Measurements from ENCODE around the gene ATP9A.

ATP9A gene

GRCh38 chr20:51581571-51581970, 186.6 kb downstream of the ATP9A start:
- no peak overlapping the region for H3K9ac ChIP-seq
- no peaks in the 10 kb centered on the region for H3K4me1 ChIP-seq (ENCODE audit: low read depth, poor library complexity, severe bottlenecking)
- no peak overlapping the region for H3K4me3 ChIP-seq (IDR thresholded peaks at IDR 0.05; ENCODE audit: insufficient read depth, low read depth, low read length)
- H3K79me2 ChIP-seq (ENCODE audit: insufficient read depth, low read depth): no peaks in the 10 kb centered on the region
- no peak for TF ChIP-seq CTCF (conservative IDR thresholded peaks at IDR 0.05; ENCODE audit: low read depth, low read length)
- H3K4me2 ChIP-seq: no peak overlapping the region
- no peaks in the 10 kb centered on the region for H4K20me1 ChIP-seq (ENCODE audit: insufficient read depth)
- H2AFZ ChIP-seq (ENCODE audit: low read depth): no peak overlapping the region
- no peaks in the 10 kb centered on the region for H3K36me3 ChIP-seq (ENCODE audit: insufficient read depth)
- H3K27me3 ChIP-seq (ENCODE audit: insufficient read depth, low read depth): no peaks in the 10 kb centered on the region
- H3K27ac ChIP-seq: no peak overlapping the region

GRCh38 chr20:51579137-51579536, 189.1 kb downstream of the ATP9A start:
- no peaks in the 10 kb centered on the region for H3K36me3 ChIP-seq (ENCODE audit: insufficient read depth)
- TF ChIP-seq CTCF (conservative IDR thresholded peaks at IDR 0.05; ENCODE audit: low read depth, low read length): no peak
- no peak overlapping the region for H3K4me2 ChIP-seq
- no peaks in the 10 kb centered on the region for H4K20me1 ChIP-seq (ENCODE audit: insufficient read depth)
- no peak overlapping the region for H2AFZ ChIP-seq (ENCODE audit: low read depth)
- H3K27ac ChIP-seq: no peak overlapping the region
- H3K4me1 ChIP-seq (ENCODE audit: low read depth, poor library complexity, severe bottlenecking): no peaks in the 10 kb centered on the region
- no peaks in the 10 kb centered on the region for H3K79me2 ChIP-seq (ENCODE audit: insufficient read depth, low read depth)
- no peak overlapping the region for H3K9ac ChIP-seq
- H3K27me3 ChIP-seq (ENCODE audit: insufficient read depth, low read depth): no peaks in the 10 kb centered on the region
- no peak overlapping the region for H3K4me3 ChIP-seq (IDR thresholded peaks at IDR 0.05; ENCODE audit: insufficient read depth, low read depth, low read length)

GRCh38 chr20:51578145-51578459, 190.1 kb downstream of the ATP9A start:
- TF ChIP-seq CTCF (conservative IDR thresholded peaks at IDR 0.05; ENCODE audit: low read depth, low read length): no peak
- H3K27me3 ChIP-seq (ENCODE audit: insufficient read depth, low read depth): no peaks in the 10 kb centered on the region
- no peaks in the 10 kb centered on the region for H3K79me2 ChIP-seq (ENCODE audit: insufficient read depth, low read depth)
- no peak overlapping the region for H3K4me2 ChIP-seq
- H3K9ac ChIP-seq: no peak overlapping the region
- no peaks in the 10 kb centered on the region for H3K4me1 ChIP-seq (ENCODE audit: low read depth, poor library complexity, severe bottlenecking)
- H3K27ac ChIP-seq: no peak overlapping the region
- H3K4me3 ChIP-seq (IDR thresholded peaks at IDR 0.05; ENCODE audit: insufficient read depth, low read depth, low read length): no peak overlapping the region
- H2AFZ ChIP-seq (ENCODE audit: low read depth): no peak overlapping the region
- no peaks in the 10 kb centered on the region for H3K36me3 ChIP-seq (ENCODE audit: insufficient read depth)
- H4K20me1 ChIP-seq (ENCODE audit: insufficient read depth): no peaks in the 10 kb centered on the region

GRCh38 chr20:51577432-51578144, 190.6 kb downstream of the ATP9A start:
- H3K79me2 ChIP-seq (ENCODE audit: insufficient read depth, low read depth): no peaks in the 10 kb centered on the region
- H2AFZ ChIP-seq (ENCODE audit: low read depth): no peak overlapping the region
- H3K4me3 ChIP-seq (IDR thresholded peaks at IDR 0.05; ENCODE audit: insufficient read depth, low read depth, low read length): no peak overlapping the region
- H3K4me1 ChIP-seq (ENCODE audit: low read depth, poor library complexity, severe bottlenecking): no peaks in the 10 kb centered on the region
- H3K27me3 ChIP-seq (ENCODE audit: insufficient read depth, low read depth): no peaks in the 10 kb centered on the region
- no peak for TF ChIP-seq CTCF (conservative IDR thresholded peaks at IDR 0.05; ENCODE audit: low read depth, low read length)
- no peaks in the 10 kb centered on the region for H4K20me1 ChIP-seq (ENCODE audit: insufficient read depth)
- no peak overlapping the region for H3K9ac ChIP-seq
- no peak overlapping the region for H3K27ac ChIP-seq
- no peaks in the 10 kb centered on the region for H3K36me3 ChIP-seq (ENCODE audit: insufficient read depth)
- H3K4me2 ChIP-seq: no peak overlapping the region

All from KMS-11 (cell line).